Measurements from ENCODE around the gene XRRA1.
"Not testable (repeated sequence)": the region's sequence is repeated elsewhere in the genome, so short reads cannot be mapped to it uniquely, and the experiment has no call there.

Gene XRRA1

DNA sequence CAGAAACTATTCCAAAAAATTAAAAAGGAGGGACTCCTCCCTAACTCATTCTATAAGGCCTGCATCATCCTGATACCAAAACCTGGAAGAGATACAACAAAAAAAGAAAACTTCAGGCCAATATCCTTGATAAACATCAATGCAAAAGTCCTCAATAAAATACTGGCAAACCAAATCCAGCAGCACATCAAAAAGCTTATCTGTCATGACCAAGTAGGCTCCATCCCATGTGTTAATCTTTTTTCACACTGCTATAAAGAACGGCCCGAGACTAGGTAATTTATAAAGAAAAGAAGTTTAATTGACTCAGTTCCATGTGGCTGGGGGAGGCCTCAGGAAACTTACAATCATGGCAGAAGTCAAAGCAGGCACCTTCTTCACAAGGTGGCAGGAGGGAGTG lies 123.3 kb downstream of the XRRA1 start:
- not testable (repeated sequence) for DNase-seq (ENCODE audit: low read depth)

DNA sequence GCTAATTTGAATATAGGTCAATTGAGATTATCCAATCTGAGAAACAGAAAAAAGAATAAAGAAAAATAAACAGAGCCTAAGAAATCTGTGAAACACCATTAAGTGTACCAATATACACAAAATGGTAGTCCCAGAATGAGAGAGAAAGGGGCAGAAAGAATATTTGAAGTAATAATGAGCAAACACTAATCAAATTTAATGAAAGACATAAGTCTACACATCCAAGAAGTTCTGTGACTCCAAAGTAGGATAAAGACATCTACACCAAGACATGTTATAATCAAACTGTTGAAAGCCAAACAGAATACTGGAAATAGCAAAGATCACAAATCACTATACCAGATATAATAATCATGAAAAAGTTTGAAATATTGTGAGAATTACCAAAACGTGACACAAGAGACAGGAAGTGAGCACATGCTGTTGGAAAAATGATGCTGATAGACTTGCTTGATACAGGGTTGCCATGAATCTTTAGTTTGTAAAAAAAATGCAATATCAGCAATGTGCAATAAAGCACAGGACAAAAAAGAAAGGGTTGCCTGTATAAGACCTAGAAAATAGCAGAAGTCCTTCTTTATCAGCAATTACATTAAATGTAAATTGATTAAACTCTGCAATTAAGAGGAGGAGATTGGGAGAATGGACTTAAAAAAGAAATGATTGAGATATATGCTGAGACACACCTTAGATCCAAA lies 124.5 kb downstream of the XRRA1 start:
- no peak for DNase-seq (ENCODE audit: low read depth)

DNA sequence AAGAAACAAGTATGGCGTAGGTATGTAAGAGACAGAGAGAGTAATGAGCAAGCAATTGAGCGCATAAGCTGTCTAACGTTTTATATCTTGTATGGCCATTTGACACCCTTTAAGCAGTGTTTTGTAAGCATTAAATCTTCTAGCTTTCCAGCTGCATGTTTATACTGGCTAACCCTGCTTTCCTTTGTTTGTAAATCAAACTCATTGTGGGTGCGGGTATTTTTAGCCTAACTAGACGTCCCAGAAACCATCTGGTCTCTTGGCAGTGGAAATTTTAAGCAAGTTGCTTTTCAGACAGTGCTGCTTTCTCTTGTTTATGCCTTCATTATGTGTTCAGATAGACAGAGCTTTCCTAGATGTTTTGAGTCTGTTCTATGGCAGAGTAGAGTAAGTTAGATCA lies 126.7 kb downstream of the XRRA1 start:
- no peak for DNase-seq (ENCODE audit: low read depth)

DNA sequence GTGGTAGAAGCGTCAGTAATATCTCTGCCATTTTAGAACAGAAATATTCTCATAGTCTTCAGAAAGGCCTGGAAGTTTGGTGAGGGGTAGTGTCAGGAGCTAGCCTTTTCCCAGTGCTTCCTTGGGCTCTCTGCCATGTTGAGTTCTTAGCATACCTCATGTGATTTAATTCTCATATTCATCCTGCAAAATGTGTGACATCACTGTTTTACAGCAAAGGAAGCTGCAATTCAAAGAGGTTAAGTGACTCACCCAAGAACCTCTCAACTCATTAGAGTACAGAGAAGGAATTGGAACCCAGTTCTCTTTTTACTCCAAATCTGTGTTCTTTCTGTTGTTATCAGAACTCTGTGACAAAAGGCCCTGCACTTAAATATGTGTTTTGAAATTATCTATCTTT lies 128.1 kb downstream of the XRRA1 start:
- DNase-seq (ENCODE audit: low read depth) = no peak

DNA sequence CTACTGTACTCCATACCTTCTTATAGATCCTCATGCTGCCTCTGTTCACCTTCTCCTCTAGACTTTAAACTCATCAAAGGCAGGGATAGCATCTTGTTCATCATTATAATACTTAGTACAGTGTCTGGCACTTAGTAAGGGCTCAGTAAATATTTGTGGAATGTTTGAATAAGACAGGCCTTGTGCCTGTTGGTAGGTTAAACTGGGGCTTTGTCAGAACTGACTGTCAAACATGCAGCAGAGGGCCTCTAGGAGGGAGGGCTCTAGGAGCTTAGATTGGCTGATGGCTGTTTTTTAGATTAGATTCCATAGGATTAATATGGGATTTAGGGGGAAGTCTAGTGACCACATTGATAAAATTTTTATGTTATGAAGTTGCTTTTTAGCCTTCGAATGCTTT lies 129.5 kb downstream of the XRRA1 start:
- DNase-seq (ENCODE audit: low read depth) = no peak

DNA sequence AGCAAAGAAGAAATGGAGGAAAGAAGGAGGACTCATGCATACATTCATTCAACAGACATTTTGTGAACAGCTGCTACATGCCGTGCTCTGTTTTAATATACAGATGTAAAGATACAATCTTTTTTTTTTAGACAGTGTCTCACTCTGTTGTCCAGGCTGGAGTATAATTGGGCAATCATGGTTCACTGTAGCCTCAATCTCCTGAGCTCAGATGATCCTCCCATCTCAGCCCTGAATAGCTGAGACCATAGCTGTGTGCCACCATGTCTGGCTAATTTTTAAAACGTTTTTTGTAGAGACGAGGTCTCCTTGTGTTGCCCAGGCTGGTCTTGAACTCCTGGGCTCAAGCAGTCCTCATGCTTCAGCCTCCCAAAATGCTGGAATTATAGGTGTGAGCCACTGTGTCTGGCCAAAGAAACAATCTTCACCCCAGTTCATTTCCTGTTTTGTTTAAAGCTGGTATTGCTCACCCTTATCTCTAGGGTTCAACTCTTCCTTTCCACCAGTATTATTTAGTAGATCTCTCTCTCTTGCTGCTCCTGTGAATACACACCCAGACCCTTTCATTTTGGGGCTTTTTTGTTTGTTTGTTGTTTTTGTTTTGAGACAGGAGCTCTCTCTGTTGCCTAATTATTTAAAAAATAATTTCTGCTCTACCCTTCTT lies 130.5 kb downstream of the XRRA1 start:
- no peak for DNase-seq (ENCODE audit: low read depth)

DNA sequence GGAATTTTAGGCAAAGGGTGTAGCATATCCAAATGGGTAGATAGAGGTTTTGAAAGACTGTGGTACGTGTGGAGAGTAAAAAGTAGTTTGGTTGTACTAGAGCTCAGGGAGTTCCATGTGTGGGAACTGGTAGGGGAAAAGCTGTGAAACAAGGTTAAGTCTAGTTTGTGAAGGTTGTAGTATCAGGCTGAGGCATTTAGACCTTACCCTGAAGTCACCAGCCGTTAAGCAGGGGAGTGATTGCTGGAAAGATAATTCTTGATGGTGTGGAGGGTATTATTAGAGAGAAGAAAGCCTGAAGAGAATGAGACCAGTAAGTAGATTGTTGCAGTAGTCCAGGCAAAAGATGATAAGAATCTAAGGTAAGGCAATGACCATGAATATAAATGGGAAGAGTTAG lies 132.2 kb downstream of the XRRA1 start:
- no peak for DNase-seq (ENCODE audit: low read depth)

DNA sequence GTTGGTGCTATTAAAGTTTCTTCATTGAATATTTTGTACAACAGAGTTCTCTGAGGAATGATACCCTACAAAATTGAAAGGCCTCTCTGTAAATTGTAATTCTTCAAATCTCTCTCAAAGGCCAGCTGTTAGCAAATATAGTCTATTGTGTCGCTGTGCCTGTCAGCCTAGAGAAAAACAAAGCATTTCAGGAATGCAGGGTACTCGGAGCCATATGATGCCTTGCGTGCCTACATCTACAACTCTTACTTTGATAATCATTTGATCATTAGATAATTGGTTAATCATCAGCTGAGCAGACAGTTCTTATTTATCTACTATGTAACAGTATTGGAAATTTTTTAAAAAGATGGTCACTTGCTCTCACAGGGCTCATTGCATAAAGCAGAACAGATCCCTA lies 132.9 kb downstream of the XRRA1 start:
- no peak for DNase-seq (ENCODE audit: low read depth)

DNA sequence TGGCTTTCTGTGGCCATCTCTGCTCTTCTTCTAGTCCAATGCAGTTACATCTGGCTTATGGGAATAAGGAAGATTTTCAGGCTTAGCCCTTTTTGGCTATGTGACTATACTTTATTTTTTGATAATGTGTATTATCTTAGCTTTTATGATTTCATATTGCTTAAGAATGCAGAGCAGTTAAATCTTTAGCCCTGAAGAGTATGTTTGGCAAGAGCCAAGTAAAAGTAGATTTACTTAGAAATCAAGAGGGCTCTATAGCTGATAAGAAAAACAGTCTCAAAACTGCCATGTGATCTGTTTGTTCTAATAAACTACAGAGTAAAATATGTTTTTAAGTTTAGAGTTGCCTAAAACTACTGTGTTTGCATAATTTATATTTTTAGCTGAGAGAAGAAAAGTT lies 139.1 kb downstream of the XRRA1 start:
- no peak for DNase-seq (ENCODE audit: low read depth)

DNA sequence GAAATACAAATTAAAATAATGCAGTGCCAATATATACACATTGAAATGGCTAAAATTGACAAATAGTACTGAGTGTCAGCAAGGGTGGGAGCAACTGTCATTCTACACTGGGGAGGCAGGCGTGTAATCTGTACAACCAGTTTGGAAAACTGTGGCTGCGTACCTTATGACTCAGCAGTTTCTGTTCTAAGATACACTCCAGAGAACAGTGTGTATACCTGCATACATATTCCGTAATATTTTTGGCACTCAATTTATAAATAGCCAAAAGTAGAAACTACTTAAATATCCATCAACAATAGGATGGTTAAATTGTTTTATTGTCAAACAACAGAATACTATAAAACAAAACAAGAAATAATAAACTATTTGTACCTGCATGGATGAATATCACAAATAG lies 142.6 kb downstream of the XRRA1 start:
- DNase-seq (ENCODE audit: low read depth) = no peak

DNA sequence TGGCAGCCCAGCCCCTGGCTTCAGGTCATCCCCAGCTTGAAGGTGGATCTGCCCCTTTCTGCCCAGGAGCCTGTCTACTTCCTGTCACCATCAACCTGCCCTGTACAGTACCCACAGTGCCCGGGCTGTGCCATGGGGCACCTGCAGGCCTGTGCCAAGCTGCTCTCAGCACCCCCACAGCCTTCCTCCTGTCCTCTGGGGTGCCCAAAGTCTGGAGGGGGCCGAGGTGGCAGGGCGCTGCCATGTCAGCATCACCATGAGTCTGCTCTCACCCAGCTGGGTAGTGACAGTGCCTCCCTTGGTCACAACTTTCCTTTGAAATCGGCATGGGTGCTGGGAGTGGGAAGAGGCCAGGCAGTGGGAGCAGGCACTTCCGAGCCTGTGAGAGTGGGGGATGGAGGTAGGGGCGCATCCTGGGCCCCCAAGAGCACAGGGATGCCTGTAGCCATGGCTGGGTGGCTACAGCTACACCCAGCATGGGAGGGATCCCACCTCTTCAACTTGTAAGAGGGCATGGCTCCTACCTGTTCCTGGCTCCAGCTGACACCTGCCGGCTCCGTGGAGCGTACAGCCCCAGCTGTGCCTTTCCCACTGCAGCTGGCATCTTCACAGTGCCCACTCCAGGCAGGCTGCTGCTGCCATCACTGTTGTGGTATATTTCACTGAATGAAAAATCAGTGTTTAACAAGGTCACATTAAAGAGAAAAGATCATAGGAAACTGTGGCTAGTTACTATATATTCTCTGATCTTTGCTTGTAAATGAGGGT lies 157.4 kb downstream of the XRRA1 start:
- no peak for DNase-seq (ENCODE audit: low read depth)
